HepG2 (cell line): ENCODE data around the gene IL1R1. TPM values are rescaled to one million over a fixed set of nuclear protein-coding genes. Genes with fewer than 3 reads are reported as not detected.
A peak's percentile ranks its signal among the peaks of the same experiment; 100 is the strongest.

Source experiments
- ATAC-seq: fragments of 200-7000 bp; cut with Tn5 transposase; 3 replicates; pipeline ENCODE4 v1.9.1; 2020; ENCODE audit warnings: mild to moderate bottlenecking, moderate library complexity
- BruUV-seq: library from RNA; stranded (reverse); fragments of 400-500 nt; replicated peaks from 2 replicates; lab custom pipeline; 2021; lab: Mats Ljungman, UMichigan
- CTCF ChIA-PET: fragments of 300-600 bp; formaldehyde crosslinking; extraction: SDS; loops from one replicate; lab custom pipeline; 2021; ENCODE audit warnings: low total read pairs, inconsistent platforms, low intra/inter-chr PET ratio; lab: Yijun Ruan, JAX
- POLR2A ChIA-PET: fragments of 350-600 bp; sonication (Branson Sonifier 250); formaldehyde crosslinking; loops from one replicate; lab custom pipeline; 2020; ENCODE audit warnings: antibody characterized with exemption, inconsistent platforms; lab: Yijun Ruan, JAX
- DNase-seq: peaks from one replicate; pipeline ENCODE4 v3.0.0-alpha.2; 2015; ENCODE audit warnings: low spot score
- FAIRE-seq: peaks from 3 replicates; lab custom pipeline; 2011; peaks lifted over from hg19 to GRCh38; lab: Jason Lieb, UNC
- H2AFZ ChIP-seq: one replicate; pipeline ENCODE4 v1.6.1; 2011; ENCODE audit warnings: low read length, inconsistent platforms
- H3K27ac ChIP-seq: fragments of 300-600 bp; 3 replicates; pipeline ENCODE4 v1.8.0; 2011; ENCODE audit warnings: mixed run types, mild to moderate bottlenecking, mixed read lengths, low read length, inconsistent platforms; ENCODE audit not compliant: insufficient read depth; ENCODE audit errors: extremely low read length
- H3K27me3 ChIP-seq, 2 experiments: fragments of 200-600 bp in 1 of 2; 2 replicates in 1 of 2; 3 replicates in 1 of 2; pipeline versions ENCODE4 v1.6.0 to v1.8.0; 2011; ENCODE audit warnings: low read length in 2 of 2, mild to moderate bottlenecking in 2 of 2, moderate library complexity in 2 of 2, inconsistent platforms in 1 of 2; ENCODE audit not compliant: insufficient read depth in 2 of 2, control insufficient read depth in 1 of 2
- H3K36me3 ChIP-seq, 2 experiments: fragments of 200-600 bp in 1 of 2; replicated peaks in 1 of 2; 2 replicates in 1 of 2; 3 replicates in 1 of 2; pipeline versions ENCODE4 v1.5.1 to v1.8.0; 2011; ENCODE audit warnings: low read length in 2 of 2, inconsistent platforms in 1 of 2; ENCODE audit not compliant: insufficient read depth in 2 of 2, control insufficient read depth in 1 of 2
- H3K4me1 ChIP-seq: 2 replicates; pipeline ENCODE4 v1.5.1; 2012; ENCODE audit warnings: low read length, inconsistent platforms; ENCODE audit not compliant: insufficient read depth
- H3K4me2 ChIP-seq: 2 replicates; pipeline ENCODE4 v1.6.0; 2011; ENCODE audit warnings: low read depth, low read length, inconsistent platforms
- H3K4me3 ChIP-seq, 3 experiments: fragments of 200-600 bp in 1 of 3; sonication (generic), shearing (Covaris generic) in 1 of 3; replicated peaks in 1 of 3; 2 replicates each; pipeline ENCODE4 v1.5.1; 2011 to 2016; ENCODE audit warnings: low read length in 3 of 3, inconsistent platforms in 2 of 3, low read depth in 2 of 3, mild to moderate bottlenecking in 2 of 3, control low read depth in 1 of 3, mixed read lengths in 1 of 3; ENCODE audit not compliant: insufficient read depth in 1 of 3
- H3K79me2 ChIP-seq: one replicate; pipeline ENCODE4 v1.6.1; 2011; ENCODE audit warnings: low read length, inconsistent platforms; ENCODE audit not compliant: insufficient read depth
- H3K9ac ChIP-seq: 2 replicates; pipeline ENCODE4 v1.6.0; 2011; ENCODE audit warnings: mild to moderate bottlenecking, low read depth, low read length, inconsistent platforms; ENCODE audit not compliant: insufficient read depth
- H3K9me3 ChIP-seq: 2 replicates; pipeline ENCODE4 v1.5.1; 2012; ENCODE audit warnings: mild to moderate bottlenecking, low read length
- H4K20me1 ChIP-seq: 2 replicates; pipeline ENCODE4 v1.6.0; 2011; ENCODE audit warnings: inconsistent platforms, mild to moderate bottlenecking, low read length, moderate library complexity; ENCODE audit not compliant: insufficient read depth
- DRAP1 ChIP-seq: IDR thresholded peaks from 2 replicates; pipeline ENCODE4 v1.6.1; 2016; ENCODE audit warnings: missing genetic modification reagents, missing compliant biosample characterization
- FOXO1 ChIP-seq: sonication (generic); formaldehyde crosslinking; IDR thresholded peaks from 2 replicates; pipeline ENCODE4 v1.4.0; 2020; ENCODE audit warnings: missing genetic modification reagents
- HNRNPUL1 ChIP-seq: fragments of 200-400 bp; formaldehyde crosslinking; IDR thresholded peaks from 2 replicates; pipeline ENCODE4 v1.6.1; 2017; ENCODE audit warnings: low read depth, mild to moderate bottlenecking, low read length, moderate library complexity
- IRF2 ChIP-seq: IDR thresholded peaks from 2 replicates; pipeline ENCODE4 v1.6.1; 2018; ENCODE audit warnings: missing genetic modification reagents, missing compliant biosample characterization
- NFKB2 ChIP-seq: sonication (generic); formaldehyde crosslinking; IDR thresholded peaks from 2 replicates; pipeline ENCODE4 v1.4.0; 2020; ENCODE audit warnings: missing genetic modification reagents, borderline replicate concordance
- PHB2 ChIP-seq: fragments of 450-650 bp; IDR thresholded peaks from 2 replicates; pipeline ENCODE4 v1.6.1; 2018; ENCODE audit not compliant: partially characterized antibody
- SAFB2 ChIP-seq: sonication (generic); formaldehyde crosslinking; IDR thresholded peaks from 2 replicates; pipeline ENCODE4 v1.5.1; 2020; ENCODE audit warnings: missing genetic modification reagents, low read depth, mild to moderate bottlenecking, borderline replicate concordance
- SKI ChIP-seq: fragments of 450-650 bp; IDR thresholded peaks from one replicate; pipeline ENCODE4 v1.6.1; 2018; ENCODE audit warnings: mild to moderate bottlenecking; ENCODE audit not compliant: partially characterized antibody
- TEAD3 ChIP-seq: optimal IDR thresholded peaks from 2 replicates; pipeline ENCODE3; 2016; ENCODE audit warnings: borderline replicate concordance
- ZBTB38 ChIP-seq: sonication (generic); formaldehyde crosslinking; IDR thresholded peaks from 2 replicates; pipeline ENCODE4 v1.5.1; 2020; ENCODE audit warnings: mild to moderate bottlenecking, missing genetic modification reagents
- ZFP82 ChIP-seq: sonication (generic); formaldehyde crosslinking; IDR thresholded peaks from 2 replicates; pipeline ENCODE4 v1.5.1; 2020; ENCODE audit warnings: mild to moderate bottlenecking, missing genetic modification reagents, borderline replicate concordance
- ZFP91 ChIP-seq: sonication (generic); formaldehyde crosslinking; IDR thresholded peaks from 2 replicates; pipeline ENCODE4 v1.9.0; 2022; ENCODE audit warnings: missing genetic modification reagents, mild to moderate bottlenecking, borderline replicate concordance
- ZNF329 ChIP-seq: sonication (generic); formaldehyde crosslinking; IDR thresholded peaks from 2 replicates; pipeline ENCODE4 v1.9.0; 2021; ENCODE audit warnings: low read depth, mild to moderate bottlenecking, missing genetic modification reagents
- ZNF337 ChIP-seq: sonication (generic); formaldehyde crosslinking; IDR thresholded peaks from 2 replicates; pipeline ENCODE4 v1.5.1; 2020; ENCODE audit warnings: missing genetic modification reagents, low read depth, mild to moderate bottlenecking, borderline replicate concordance
- ZNF670 ChIP-seq: sonication (generic); formaldehyde crosslinking; IDR thresholded peaks from 2 replicates; pipeline ENCODE4 v1.8.0; 2022; ENCODE audit warnings: mild to moderate bottlenecking, missing genetic modification reagents, borderline replicate concordance
- ZNF773 ChIP-seq: sonication (generic); formaldehyde crosslinking; IDR thresholded peaks from 2 replicates; pipeline ENCODE4 v1.4.0; 2020; ENCODE audit warnings: missing genetic modification reagents, borderline replicate concordance
- WGBS: methylation state at CpG from one replicate; pipeline ENCODE4 v1.1.6; 2017; ENCODE audit warnings: low lambda C conversion rate; 5-methylcytosine and 5-hydroxymethylcytosine counted together
- in situ Hi-C: cut with HindIII; loops from 2 replicates; pipeline ENCODE4 v1.10.0; 2017; ENCODE audit warnings: low pct_unique_long_range_greater_than_20kb; ENCODE audit not compliant: extremely low pct_ligation_motif_present
- intact Hi-C: fragments of 100-400 bp; cut with micrococcal nuclease; formaldehyde crosslinking; loops from one replicate; pipeline ENCODE4 v1.10.0; 2022; ENCODE audit not compliant: unreplicated experiment
- polyA plus RNA-seq, 8 experiments: library from polyadenylated mRNA; depleted of rRNA in 3 of 8; stranded (reverse) in 7 of 8; unstranded in 1 of 8; fragments of >200 nt; fragmentation: Illumina TruSeq in 4 of 8; extraction: Trizol in 4 of 8; gene quantifications; 2 replicates each; pipeline versions ENCODE4 v1.2.1 to v1.2.3, GENCODE V29; 2011 to 2016; ENCODE audit warnings: low read depth in 4 of 8, missing spikeins in 1 of 8, mixed read lengths in 1 of 8; ENCODE audit not compliant: insufficient read depth in 1 of 8
- total RNA-seq, 5 experiments: library from RNA; depleted of rRNA; stranded (reverse); fragments of >200 nt; fragmentation: Illumina TruSeq; extraction: Trizol; gene quantifications; 2 replicates each; pipeline ENCODE4 v1.2.3, GENCODE V29; 2016; ENCODE audit warnings: low read depth in 1 of 5
- TF ChIP-seq, protein P1 (sequence below): sonication (generic); formaldehyde crosslinking; IDR thresholded peaks from 2 replicates; pipeline ENCODE4 v1.4.0; 2020; ENCODE audit warnings: missing genetic modification reagents, mild to moderate bottlenecking, borderline replicate concordance
- TF ChIP-seq, protein P2 (sequence below): sonication (generic); formaldehyde crosslinking; IDR thresholded peaks from 2 replicates; pipeline ENCODE4 v1.8.0; 2022; ENCODE audit warnings: mild to moderate bottlenecking, missing genetic modification reagents; ENCODE audit not compliant: insufficient replicate concordance

The IL1R1 gene
- total and polyA plus RNA-seq, 2 of the 13 experiments (the other 11 are each of a cell fraction or from before 2014, with no cell fraction given): 38.0 to 93.1 TPM

GRCh38 chr2:102106133-102106556, 36.4 kb upstream of the IL1R1 start:
- peak; percentile 67 for FAIRE-seq
- ATAC-seq: peak; percentile 47
- Histone ChIP-seq H3K4me2 (peak overlapping the region; percentile 59), H3K27ac (peak overlapping the region; percentile 66), H3K79me2 (no peaks in the 10 kb centered on the region), H3K9ac (0 out of 2 replicates have a peak overlapping the region, but pooled peaks have one; percentile 18), H3K4me1 (peaks cover 98% of the 10 kb centered on the region), H4K20me1 (no peaks in the 10 kb centered on the region), H3K4me3 (peak overlapping the region in 2 of 3 experiments; percentile 1 to 30; a peak in 2 of 6 replicates), H3K27me3 (no peaks in the 10 kb centered on the region), H3K9me3 (no peaks in the 10 kb centered on the region), H2AFZ (no peak overlapping the region), H3K36me3 (no peaks in the 10 kb centered on the region; a peak in 1 of 5 replicates)
- no TSS peak for BruUV-seq
- DNase-seq: peak; percentile 75
- ChIA-PET POLR2A (interaction anchor here (0.9 to 8.2 kb wide), 15 partner anchors 9 to 75 kb away, joined by 3 to 67 read pairs (median 6); partner anchors contain the start of gene IL1R1), CTCF (no interaction called here)
- intact Hi-C loops (loop anchor here (1.0 to 5.0 kb wide), 3 partner anchors 36 to 75 kb away; partner anchors contain the start of gene IL1R1), in situ Hi-C loops (loop anchor here (10.0 kb wide), 1 partner anchor 81 kb away; no protein-coding TSS in a partner anchor)
- 5% methylated on average over 5 of the region's 5 CpGs for WGBS
- TF ChIP-seq DRAP1 (CRISPR knock-in tag): peak; percentile 59
- peak; percentile 78 for TF ChIP-seq TEAD3 (CRISPR knock-in tag)
- TF ChIP-seq SKI: peak; percentile 32
- no peak for TF ChIP-seq ZNF773 (CRISPR knock-in tag)
- TF ChIP-seq ZFP82 (CRISPR knock-in tag): no peak
- no peak for TF ChIP-seq ZNF329 (CRISPR knock-in tag)
- TF ChIP-seq IRF2: no peak
- TF ChIP-seq FOXO1 (CRISPR knock-in tag): no peak
- TF ChIP-seq HNRNPUL1: 0 out of 2 replicates have a peak, but pooled peaks have one; percentile 69
- TF ChIP-seq, protein P1, sequence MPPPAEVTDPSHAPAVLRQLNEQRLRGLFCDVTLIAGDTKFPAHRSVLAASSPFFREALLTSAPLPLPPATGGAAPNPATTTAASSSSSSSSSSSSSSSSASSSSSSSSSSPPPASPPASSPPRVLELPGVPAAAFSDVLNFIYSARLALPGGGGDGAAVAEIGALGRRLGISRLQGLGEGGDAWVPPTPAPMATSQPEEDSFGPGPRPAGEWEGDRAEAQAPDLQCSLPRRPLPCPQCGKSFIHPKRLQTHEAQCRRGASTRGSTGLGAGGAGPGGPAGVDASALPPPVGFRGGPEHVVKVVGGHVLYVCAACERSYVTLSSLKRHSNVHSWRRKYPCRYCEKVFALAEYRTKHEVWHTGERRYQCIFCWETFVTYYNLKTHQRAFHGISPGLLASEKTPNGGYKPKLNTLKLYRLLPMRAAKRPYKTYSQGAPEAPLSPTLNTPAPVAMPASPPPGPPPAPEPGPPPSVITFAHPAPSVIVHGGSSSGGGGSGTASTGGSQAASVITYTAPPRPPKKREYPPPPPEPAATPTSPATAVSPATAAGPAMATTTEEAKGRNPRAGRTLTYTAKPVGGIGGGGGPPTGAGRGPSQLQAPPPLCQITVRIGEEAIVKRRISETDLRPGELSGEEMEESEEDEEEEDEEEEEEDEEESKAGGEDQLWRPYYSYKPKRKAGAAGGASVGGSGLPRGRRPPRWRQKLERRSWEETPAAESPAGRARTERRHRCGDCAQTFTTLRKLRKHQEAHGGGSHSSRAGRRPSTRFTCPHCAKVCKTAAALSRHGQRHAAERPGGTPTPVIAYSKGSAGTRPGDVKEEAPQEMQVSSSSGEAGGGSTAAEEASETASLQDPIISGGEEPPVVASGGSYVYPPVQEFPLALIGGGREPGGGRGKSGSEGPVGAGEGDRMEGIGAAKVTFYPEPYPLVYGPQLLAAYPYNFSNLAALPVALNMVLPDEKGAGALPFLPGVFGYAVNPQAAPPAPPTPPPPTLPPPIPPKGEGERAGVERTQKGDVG: no peak
- TF ChIP-seq ZBTB38: no peak
- no peak for TF ChIP-seq ZNF670 (CRISPR knock-in tag)
- TF ChIP-seq NFKB2 (CRISPR knock-in tag): no peak
- TF ChIP-seq PHB2: no peak
- TF ChIP-seq ZFP91: no peak
- no peak for TF ChIP-seq SAFB2 (CRISPR knock-in tag)
- TF ChIP-seq ZNF337 (CRISPR knock-in tag): no peak
- TF ChIP-seq, protein P2, sequence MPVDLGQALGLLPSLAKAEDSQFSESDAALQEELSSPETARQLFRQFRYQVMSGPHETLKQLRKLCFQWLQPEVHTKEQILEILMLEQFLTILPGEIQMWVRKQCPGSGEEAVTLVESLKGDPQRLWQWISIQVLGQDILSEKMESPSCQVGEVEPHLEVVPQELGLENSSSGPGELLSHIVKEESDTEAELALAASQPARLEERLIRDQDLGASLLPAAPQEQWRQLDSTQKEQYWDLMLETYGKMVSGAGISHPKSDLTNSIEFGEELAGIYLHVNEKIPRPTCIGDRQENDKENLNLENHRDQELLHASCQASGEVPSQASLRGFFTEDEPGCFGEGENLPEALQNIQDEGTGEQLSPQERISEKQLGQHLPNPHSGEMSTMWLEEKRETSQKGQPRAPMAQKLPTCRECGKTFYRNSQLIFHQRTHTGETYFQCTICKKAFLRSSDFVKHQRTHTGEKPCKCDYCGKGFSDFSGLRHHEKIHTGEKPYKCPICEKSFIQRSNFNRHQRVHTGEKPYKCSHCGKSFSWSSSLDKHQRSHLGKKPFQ (CRISPR knock-in tag): peak; percentile 27
